Panc1 (cell line): ENCODE results near the gene MED13L.

Experiments used
- SIN3A ChIP-seq: IDR thresholded peaks from 2 replicates; pipeline ENCODE4 v1.6.1; 2012; ENCODE audit warnings: low read depth, mild to moderate bottlenecking, low read length, moderate library complexity, borderline replicate concordance; ENCODE audit not compliant: insufficient read depth
- TF ChIP-seq, protein P1 (sequence below): fragments of 450-650 bp; IDR thresholded peaks from 2 replicates; pipeline ENCODE4 v1.5.1; 2017; ENCODE audit warnings: mild to moderate bottlenecking

DNA sequence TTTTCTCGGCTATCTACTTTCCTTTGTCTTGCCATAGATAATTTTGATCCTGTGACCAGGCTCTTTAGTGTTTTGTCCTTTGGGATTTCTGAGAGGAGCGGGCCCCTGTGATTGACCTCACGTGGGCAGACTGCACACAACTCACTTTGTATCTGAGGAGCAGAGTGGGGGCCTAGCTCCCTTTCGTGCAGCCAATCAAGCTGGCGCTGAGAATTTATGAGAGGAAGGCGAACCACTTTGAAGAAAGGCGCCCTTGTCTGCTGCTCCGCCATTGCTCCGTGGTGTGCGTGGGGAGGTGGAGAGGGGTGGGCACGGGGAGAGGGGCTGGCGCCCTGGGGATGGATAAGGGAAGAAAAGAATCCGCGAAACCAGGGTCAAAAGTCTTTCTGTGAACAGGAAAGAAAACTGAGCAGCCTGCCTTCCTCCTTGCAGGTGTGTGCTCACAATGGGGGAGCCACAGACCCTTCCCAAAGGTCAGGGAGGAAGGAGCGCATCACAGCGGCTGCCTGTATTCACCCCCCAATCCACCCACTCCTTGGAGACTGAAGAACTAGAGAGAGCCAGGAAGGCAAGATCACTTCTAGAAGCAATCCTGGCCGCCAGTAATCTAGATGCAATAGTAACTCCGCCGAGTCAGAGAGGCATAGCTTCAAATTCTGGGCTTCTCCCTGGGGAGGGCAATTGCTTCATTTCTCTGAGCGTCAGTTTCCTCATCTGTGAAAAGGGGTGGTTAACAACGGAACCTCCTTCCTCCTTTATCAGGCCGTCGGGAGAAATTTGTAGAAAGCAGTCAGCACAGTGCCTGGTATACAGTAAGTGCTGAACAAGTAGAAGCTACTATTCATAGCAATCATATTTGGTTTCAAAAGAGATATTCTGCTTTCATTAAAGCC lies 24.9 kb upstream of the MED13L start:
- no peak for TF ChIP-seq SIN3A
- TF ChIP-seq, protein P1, sequence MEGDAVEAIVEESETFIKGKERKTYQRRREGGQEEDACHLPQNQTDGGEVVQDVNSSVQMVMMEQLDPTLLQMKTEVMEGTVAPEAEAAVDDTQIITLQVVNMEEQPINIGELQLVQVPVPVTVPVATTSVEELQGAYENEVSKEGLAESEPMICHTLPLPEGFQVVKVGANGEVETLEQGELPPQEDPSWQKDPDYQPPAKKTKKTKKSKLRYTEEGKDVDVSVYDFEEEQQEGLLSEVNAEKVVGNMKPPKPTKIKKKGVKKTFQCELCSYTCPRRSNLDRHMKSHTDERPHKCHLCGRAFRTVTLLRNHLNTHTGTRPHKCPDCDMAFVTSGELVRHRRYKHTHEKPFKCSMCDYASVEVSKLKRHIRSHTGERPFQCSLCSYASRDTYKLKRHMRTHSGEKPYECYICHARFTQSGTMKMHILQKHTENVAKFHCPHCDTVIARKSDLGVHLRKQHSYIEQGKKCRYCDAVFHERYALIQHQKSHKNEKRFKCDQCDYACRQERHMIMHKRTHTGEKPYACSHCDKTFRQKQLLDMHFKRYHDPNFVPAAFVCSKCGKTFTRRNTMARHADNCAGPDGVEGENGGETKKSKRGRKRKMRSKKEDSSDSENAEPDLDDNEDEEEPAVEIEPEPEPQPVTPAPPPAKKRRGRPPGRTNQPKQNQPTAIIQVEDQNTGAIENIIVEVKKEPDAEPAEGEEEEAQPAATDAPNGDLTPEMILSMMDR: no peak
